ENCODE measurements around the gene UNCX. TPM values are rescaled to one million over a fixed set of nuclear protein-coding genes. Genes with fewer than 3 reads are reported as not detected.

The UNCX gene
- total RNA-seq, 2 donors from 2014 or later: not detected

DNA sequence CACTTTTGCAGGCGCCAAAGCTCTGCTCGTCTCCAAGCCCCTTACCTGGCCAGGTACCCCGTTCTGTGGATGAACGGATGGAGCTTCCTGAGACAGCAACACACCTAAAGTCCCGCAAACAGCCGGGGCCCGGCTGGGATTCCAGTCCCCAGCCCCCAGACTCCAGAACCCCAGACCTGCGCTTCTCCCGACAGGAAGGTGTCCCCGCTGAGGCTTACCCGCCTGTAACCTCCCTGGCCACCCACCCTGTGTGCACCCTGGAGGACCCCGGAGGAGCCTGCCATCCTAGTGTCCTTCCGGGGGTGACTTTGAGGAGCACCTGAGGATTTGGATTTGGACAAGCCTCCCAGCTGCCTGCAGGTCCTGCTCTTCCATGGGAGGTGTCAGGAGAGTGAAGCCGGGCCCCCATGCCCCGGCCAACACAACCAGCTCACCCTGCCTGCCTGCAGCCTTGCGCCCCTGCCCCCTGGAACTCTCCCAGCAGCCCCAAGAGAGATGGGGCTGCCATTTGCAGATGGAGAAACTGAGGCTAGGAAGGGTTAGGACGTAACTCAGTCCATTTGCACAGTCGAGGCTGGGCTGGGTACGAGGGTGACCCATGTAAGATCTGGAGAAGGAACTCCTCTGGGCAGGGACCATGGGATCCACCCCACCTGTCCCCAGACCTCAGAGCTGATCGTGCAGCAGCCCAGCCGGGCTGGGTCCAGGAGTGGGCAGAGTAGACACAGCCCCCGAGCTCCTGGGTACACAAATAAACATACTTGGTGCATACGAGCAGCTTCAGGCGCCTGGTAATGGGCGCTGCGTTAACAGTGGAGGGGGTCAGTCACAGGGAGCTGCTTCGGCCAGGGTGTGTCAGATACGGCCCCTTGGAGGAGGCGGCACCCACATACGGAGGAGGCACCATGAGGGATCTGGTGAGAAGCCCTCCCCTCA lies 31.9 kb downstream of the UNCX start:
- no peak for DNase-seq
- no peak overlapping the region for H3K9ac ChIP-seq (ENCODE audit: low read depth in 2 of 2, low read length in 2 of 2)
- no peak overlapping the region for H3K4me3 ChIP-seq
- H3K36me3 ChIP-seq: no peaks in the 10 kb centered on the region
- H3K9me3 ChIP-seq: no peaks in the 10 kb centered on the region
- TF ChIP-seq, protein P1, sequence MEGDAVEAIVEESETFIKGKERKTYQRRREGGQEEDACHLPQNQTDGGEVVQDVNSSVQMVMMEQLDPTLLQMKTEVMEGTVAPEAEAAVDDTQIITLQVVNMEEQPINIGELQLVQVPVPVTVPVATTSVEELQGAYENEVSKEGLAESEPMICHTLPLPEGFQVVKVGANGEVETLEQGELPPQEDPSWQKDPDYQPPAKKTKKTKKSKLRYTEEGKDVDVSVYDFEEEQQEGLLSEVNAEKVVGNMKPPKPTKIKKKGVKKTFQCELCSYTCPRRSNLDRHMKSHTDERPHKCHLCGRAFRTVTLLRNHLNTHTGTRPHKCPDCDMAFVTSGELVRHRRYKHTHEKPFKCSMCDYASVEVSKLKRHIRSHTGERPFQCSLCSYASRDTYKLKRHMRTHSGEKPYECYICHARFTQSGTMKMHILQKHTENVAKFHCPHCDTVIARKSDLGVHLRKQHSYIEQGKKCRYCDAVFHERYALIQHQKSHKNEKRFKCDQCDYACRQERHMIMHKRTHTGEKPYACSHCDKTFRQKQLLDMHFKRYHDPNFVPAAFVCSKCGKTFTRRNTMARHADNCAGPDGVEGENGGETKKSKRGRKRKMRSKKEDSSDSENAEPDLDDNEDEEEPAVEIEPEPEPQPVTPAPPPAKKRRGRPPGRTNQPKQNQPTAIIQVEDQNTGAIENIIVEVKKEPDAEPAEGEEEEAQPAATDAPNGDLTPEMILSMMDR (IDR thresholded peaks at IDR 0.05): no peak
- intact Hi-C loops (cut with DNase I): no loop called here
- H3K27me3 ChIP-seq: peaks cover 8% of the 10 kb centered on the region
- H3K27ac ChIP-seq: no peak overlapping the region
- no peaks in the 10 kb centered on the region for H3K4me1 ChIP-seq

- Histone ChIP-seq H3K27ac (no peak overlapping the region), H3K9me3 (no peaks in the 10 kb centered on the region), H3K4me1 (no peaks in the 10 kb centered on the region), H3K9ac (ENCODE audit: low read depth in 2 of 2, low read length in 2 of 2) (no peak overlapping the region), H3K27me3 (peaks cover 8% of the 10 kb centered on the region), H3K36me3 (no peaks in the 10 kb centered on the region), H3K4me3 (no peak overlapping the region)
- intact Hi-C loops (cut with DNase I): no loop called here
- TF ChIP-seq, protein P1 (IDR thresholded peaks at IDR 0.05): no peak
- no peak for DNase-seq
Measured at GRCh38 chr7:1267016-1267900, 34.6 kb downstream of the UNCX start.

DNA sequence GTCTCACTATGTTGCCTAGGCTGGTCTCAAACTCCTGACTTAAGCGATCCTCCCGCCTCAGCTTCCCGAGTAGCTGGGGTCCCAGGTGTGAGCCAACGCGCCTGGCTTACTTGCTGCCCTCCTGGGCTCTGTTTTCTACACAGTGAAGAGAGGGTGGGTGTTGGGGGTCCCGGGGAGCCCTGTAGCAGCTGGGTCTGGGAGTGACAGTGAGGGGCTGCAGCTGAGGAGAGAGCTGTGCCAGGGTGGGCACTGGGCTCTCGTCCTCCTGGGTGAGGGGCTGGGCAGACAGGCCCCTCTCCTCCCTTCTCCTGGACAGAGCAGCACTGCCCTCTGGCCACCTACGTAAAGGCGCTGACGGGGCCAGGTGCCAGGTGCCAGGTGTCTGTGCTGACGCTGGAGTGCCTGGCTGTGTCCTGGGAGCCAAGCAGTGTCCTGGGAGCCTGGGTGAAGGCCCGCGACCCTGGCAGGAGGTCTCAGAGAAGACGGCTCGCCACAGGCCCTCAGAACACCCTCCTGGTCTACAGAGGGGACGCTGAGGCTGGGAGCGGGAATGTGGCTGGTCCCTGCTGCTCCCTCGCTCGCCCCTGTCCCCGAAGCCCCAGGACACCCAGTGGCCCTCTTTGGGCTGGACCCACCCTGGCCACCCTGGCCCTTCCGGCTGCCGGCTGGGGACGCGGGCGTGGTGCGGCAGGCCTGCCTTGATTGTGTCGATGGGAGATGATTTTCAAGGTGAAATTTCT lies 35.6 kb downstream of the UNCX start:
- peaks cover 8% of the 10 kb centered on the region for H3K27me3 ChIP-seq
- H3K36me3 ChIP-seq: no peaks in the 10 kb centered on the region
- intact Hi-C loops (cut with DNase I): no loop called here
- no peaks in the 10 kb centered on the region for H3K4me1 ChIP-seq
- H3K9ac ChIP-seq (ENCODE audit: low read depth in 2 of 2, low read length in 2 of 2): no peak overlapping the region
- no peaks in the 10 kb centered on the region for H3K9me3 ChIP-seq
- H3K4me3 ChIP-seq: no peak overlapping the region
- TF ChIP-seq, protein P1 (IDR thresholded peaks at IDR 0.05): no peak
- DNase-seq: no peak
- H3K27ac ChIP-seq: no peak overlapping the region

DNA sequence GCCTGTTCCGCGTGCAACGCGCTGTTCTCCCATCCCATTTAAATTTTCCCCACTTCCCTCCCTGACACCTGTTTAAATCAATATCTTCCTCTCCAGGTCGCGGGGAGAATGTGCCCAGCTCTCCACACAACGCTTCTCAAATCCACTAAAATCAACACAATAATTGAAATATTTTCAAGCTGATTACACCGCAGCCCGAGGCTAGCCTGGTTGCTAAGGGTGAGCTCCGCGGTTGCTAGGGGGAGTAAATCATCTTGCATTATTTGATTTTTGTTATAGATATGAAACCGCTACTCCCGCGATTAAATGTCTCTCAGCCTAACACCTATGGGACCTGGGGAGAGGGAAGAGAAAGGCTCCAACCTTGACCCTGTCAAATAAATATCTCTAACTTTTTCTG lies 36.2 kb downstream of the UNCX start:
- TF ChIP-seq, protein P1 (IDR thresholded peaks at IDR 0.05): no peak
- H3K36me3 ChIP-seq: no peaks in the 10 kb centered on the region
- H3K27me3 ChIP-seq: peaks cover 8% of the 10 kb centered on the region
- H3K4me3 ChIP-seq: no peak overlapping the region
- no peaks in the 10 kb centered on the region for H3K4me1 ChIP-seq
- intact Hi-C loops (cut with DNase I): no loop called here
- no peak overlapping the region for H3K9ac ChIP-seq (ENCODE audit: low read depth in 2 of 2, low read length in 2 of 2)
- no peak for DNase-seq
- no peak overlapping the region for H3K27ac ChIP-seq
- H3K9me3 ChIP-seq: no peaks in the 10 kb centered on the region

GRCh38 chr7:1269336-1269890 lies 36.7 kb downstream of the UNCX start:
- TF ChIP-seq, protein P1 (IDR thresholded peaks at IDR 0.05): no peak
- Histone ChIP-seq H3K27ac (no peak overlapping the region), H3K36me3 (no peaks in the 10 kb centered on the region), H3K9ac (ENCODE audit: low read depth in 2 of 2, low read length in 2 of 2) (no peak overlapping the region), H3K27me3 (peaks cover 8% of the 10 kb centered on the region), H3K4me3 (no peak overlapping the region), H3K4me1 (no peaks in the 10 kb centered on the region), H3K9me3 (no peaks in the 10 kb centered on the region)
- DNase-seq: no peak
- intact Hi-C loops (cut with DNase I): no loop called here
